Left hindlimb (tissue), 1 donor: ENCODE measurements around the gene PEAR1.

Experiments used
- DNase-seq: peaks from one replicate; pipeline ENCODE4 v3.0.0-alpha.2; 2018

The PEAR1 gene

GRCh38 chr1:156884560-156885184 lies 8.8 kb upstream of the PEAR1 start:
- DNase-seq = no peak

GRCh38 chr1:156885314-156885713 lies 8.2 kb upstream of the PEAR1 start:
- DNase-seq = no peak

DNA sequence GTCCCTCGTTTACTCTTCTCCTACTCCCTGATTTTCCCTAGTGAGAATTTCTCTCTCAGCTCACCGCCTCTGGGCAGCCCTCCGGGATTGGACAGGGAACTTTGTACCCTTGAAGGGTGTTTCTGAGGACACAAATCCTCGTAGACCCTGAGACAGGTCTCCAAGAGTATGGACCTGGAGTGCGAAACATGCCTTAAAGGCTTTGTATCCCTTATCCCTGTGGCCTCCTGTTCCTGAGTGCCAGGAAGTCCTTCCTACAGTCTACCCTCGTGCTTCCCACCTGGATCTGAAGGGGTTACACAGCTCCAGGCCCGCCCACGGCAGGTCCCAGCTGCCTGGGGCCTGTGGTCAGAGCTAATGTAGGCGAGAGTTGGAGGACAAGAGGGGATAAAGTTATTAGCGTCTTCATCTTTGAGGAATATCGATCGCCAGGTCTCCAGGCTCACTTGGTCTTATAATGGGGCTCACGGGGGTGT lies 7.6 kb upstream of the PEAR1 start:
- no peak for DNase-seq

- DNase-seq = no peak
Observed at GRCh38 chr1:156886583-156887281, 6.8 kb upstream of the PEAR1 start.

DNA sequence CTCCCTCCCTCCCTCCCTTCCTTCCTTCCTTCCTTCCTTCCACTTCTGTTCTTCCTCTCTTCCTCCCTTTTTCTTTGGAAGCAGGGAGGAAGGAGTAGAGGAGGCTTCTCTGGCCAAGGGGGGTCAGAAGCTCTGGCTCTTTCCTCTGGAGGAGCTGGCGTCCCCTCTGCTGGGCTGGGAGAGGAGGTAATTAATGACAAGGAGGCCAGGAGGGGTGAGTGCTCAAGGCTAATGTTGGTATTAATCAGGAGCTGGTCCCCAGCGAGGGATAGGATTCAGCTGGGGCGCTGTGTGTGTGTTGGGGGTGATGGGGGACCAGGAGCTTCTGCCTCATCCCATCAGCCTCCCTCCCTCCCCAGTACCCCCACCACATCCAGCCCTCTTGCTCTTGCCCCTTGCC lies 6.2 kb upstream of the PEAR1 start:
- no peak for DNase-seq

DNA sequence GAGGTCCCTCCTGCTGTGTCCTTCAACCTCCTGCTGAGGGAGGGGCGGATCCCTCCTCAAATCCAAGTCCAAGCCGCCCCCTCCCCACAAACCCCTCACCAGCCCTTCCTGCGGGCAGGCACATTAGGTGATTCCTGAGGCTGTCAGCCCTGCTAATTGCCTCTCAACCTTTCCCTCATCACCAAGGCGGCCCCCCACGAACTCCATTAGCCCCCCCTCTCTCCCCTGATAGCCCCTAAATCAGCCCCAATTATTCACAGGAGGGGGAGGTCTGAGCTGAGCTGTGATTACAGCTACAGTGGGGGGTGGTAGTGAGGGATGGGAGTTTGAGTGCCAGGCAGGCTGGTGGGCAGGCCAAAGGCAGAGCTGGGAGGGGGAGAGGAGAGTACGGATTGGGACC lies 5.8 kb upstream of the PEAR1 start:
- no peak for DNase-seq

GRCh38 chr1:156889802-156890580 lies 3.5 kb upstream of the PEAR1 start:
- DNase-seq = peak; percentile 80

- DNase-seq = peak; percentile 94
Observed at GRCh38 chr1:156892190-156893047, 1.1 kb upstream of the PEAR1 start.

GRCh38 chr1:156894001-156894400 lies 483 bp downstream of the PEAR1 start:
- no peak for DNase-seq

- DNase-seq = peak; percentile 46
Observed at GRCh38 chr1:156894711-156895454, 1.4 kb downstream of the PEAR1 start.

DNA sequence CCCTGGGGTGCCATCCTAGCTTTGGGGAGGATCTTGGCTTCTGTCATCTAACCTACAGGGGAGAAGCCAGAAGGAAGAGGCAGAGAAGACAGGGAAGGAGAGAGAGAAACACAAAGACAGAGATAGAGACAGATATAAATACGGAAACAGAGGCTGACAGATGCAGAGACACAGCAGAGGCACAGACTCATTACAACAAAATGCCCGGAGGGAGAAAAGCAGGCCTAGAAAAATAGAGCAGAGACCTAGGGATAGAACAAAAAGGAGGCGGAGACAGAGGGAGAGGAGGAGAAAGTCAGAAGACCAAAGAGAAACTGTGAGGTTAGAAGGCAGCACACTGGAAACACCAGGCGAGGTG lies 1.9 kb downstream of the PEAR1 start:
- DNase-seq = no peak

DNA sequence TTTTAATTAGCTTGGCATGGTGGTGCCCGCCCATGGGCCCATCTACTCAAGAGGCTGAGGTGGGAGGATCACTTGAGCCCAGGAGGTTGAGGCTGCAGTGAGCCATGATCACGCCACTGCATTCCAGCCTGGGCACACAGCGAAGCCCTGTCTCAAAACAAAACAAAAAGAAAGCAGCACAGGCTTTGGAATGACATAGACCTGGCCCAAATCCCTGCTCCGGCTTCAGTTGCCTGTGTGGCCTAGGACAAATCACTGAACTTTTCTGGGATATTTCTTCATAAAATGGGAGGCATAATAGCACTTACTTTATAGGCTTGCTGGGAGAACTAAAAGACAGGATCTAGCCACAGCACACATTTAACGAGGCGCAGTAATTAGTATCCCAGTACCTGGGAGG lies 2.4 kb downstream of the PEAR1 start:
- DNase-seq = peak; percentile 25

DNA sequence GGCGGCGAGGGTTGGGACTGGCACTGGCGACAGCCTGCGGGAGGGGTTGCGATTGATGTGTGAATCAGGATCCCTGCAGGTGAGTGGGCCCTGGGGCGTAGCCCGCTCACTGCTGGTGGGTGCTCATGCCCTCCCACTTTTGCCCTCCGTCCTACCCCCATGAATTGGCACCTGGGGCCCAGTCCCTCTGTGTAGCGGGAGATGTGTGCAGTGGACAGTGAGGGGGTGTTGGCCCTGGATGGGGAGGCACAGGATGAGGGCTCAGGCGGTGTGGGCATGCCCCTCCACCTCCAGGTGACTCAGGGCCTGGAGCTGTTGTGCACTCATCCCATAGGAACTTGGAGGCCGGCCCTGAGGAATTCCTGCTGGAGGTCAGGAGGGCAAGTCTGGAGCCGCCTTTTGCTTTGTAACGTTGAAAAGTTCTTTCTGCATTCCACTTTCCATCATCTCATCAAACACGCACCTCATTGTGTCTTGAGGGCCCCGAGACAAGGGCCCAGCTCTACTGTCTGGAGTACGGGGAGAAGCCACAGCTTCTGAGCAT lies 3.0 kb downstream of the PEAR1 start:
- peak; percentile 13 for DNase-seq

DNA sequence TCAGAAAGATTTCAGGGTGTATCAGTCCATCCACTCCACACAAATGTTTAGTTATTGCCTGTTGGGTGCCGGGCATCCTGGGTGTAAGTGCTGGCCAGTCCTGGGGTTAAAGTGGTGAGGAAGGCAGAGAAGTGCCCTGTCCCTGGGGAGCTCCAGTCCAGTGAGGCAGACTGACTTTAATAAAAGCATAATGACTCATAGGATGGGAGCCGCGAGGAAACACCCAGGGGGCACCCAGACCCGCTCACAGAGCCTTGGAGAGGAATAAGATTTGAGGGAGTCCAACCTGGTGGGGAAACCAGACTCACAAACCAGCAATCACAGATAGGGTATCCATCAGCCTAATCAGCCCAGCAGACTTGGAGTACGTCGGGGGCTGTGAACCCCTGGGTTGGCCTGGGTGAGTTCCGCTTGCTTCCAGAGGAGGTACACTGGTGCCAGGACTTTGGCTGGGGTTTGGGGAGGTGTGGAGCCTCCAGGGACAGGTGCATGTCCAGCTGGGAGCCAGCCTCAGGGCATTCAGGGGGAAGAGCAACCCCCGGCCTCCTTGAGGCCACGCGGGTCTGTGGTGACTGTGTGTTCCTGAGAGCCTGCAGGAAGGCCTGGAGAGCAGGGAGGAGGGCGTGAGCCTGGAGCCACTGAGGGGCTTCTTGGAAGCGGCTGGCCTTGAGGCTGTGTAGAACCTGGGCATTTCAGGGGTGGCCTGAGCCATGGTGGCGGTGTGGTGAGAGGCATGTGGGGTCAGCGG lies 3.7 kb downstream of the PEAR1 start:
- peak; percentile 18 for DNase-seq

GRCh38 chr1:156898161-156898566 lies 4.6 kb downstream of the PEAR1 start:
- peak; percentile 83 for DNase-seq

DNA sequence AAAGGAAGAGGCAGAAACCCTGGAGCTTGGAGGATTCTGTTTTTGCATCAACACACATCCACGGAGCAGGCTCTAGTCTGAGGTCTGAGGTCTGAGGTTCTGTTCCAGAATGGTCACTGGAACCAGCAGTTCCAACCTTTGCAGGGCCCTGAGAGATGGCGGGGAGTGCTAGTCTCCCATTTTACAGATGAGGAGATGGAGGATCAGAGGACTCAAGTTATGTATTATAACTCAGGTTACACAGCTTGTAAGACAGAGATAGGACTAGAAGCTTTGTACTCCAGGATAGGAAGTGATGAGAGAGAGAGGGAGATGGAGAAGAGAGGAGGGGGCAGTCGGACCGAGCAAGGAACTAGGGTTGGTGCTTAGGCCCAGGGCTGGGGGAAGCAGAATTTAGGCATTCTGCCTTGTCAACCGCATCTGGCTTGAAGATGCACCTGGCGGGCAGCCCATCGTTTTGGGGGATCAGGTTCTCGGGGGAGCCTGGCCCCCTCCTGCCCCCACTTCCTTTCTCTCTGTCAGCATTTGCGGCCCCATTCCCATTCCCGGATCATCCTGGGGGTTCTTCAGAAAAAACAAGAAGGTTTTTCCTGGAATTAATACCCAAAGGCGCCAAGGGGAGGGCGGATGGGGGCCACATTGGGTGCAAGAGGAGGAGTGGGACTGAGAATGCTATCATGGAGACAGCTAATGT lies 5.6 kb downstream of the PEAR1 start:
- DNase-seq = no peak

GRCh38 chr1:156899956-156900718 lies 6.6 kb downstream of the PEAR1 start:
- DNase-seq = no peak

- no peak for DNase-seq
Observed at GRCh38 chr1:156900896-156901589, 7.5 kb downstream of the PEAR1 start.

- no peak for DNase-seq
Observed at GRCh38 chr1:156901590-156901900, 8.0 kb downstream of the PEAR1 start.
